ENCODE measurements around the gene MEOX1. TPM values are rescaled to one million over a fixed set of nuclear protein-coding genes. Genes with fewer than 3 reads are reported as not detected.

The MEOX1 gene
- total and polyA plus RNA-seq, 2 of the 8 experiments (the other 6 are each of a cell fraction or from before 2014, with no cell fraction given) = not detected

GRCh38 chr17:43634591-43635125, 27.1 kb downstream of the MEOX1 start (continued):
- TF ChIP-seq HDAC2 (IDR thresholded peaks at IDR 0.05; ENCODE audit: borderline replicate concordance in 1 of 2, low read depth in 2 of 2, low read length in 2 of 2) = no peak
- no peak for TF ChIP-seq EZH2 (IDR thresholded peaks at IDR 0.05; ENCODE audit: low read depth, low read length, severe bottlenecking)
- no peak for TF ChIP-seq ZNF274 (IDR thresholded peaks at IDR 0.05; ENCODE audit: borderline replicate concordance, extremely low read depth, low read length)
- TF ChIP-seq TBP (IDR thresholded peaks at IDR 0.05; ENCODE audit: low read depth, low read length) = no peak
- TF ChIP-seq JUND (IDR thresholded peaks at IDR 0.05; ENCODE audit: low read length) = no peak
- no peak for TF ChIP-seq SUZ12 (IDR thresholded peaks at IDR 0.05; ENCODE audit: low read length)
- TF ChIP-seq GABPA (IDR thresholded peaks at IDR 0.05; ENCODE audit: borderline replicate concordance, insufficient read depth, low read length) = no peak
